ENCODE results near the gene HSF2BP. TPM values are rescaled to one million over a fixed set of nuclear protein-coding genes. Genes with fewer than 3 reads are reported as not detected.

The HSF2BP gene
- total RNA-seq, result 2.7 and 4.3 TPM in 2 replicates

DNA sequence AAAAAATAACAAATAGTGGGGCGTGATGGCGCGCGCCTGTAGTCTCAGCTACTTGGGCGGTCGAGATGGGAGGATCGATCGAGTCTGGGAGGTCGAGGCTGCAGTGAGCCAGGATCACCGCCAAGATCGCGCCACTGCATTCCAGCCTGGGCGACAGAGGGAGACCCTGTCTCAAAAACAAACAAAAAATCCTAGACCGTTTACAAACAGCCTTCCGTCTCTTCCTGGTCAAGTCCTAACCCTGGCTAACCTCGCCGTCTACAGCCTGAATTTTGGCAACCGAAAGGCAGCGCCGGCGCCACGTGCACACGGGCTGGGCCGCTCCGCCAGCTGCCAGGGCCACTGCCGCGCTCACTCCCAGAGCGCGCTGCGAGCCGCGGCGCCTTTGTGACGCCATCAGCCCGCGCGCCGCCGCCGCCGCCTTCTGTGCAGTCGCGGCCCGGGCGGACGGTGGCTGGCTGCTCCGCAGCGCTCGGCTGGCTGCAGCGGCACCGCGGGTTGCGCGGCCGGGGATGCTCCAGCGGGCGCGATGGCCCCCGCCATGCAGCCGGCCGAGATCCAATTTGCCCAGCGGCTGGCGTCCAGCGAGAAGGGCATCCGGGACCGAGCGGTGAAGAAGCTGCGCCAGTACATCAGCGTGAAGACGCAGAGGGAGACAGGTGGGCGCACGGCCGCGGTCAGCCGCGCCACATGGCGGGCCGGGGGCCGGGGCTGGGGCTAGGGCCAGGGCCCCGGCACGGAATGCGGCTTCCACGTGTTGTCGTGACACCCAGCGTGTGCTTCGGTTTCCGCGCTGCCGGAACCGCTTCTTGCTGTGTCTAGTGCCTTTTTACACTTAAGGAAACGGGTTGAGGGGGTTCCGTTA is at the start of gene HSF2BP, which contains the start of gene RRP1B:
HSF2BP (minus strand) TSS at position 353 of the 865 bp plus-strand sequence. CDS start 1,392 bp downstream, outside the sequence.
RRP1B (plus strand) TSS at position 425 of the 865 bp plus-strand sequence; CDS start at position 530, 105 bp downstream.

Other genes starting within 250 kb of the HSF2BP start
- gene SIK1, start 232.4 kb downstream of the HSF2BP start, total RNA-seq, result 0.53 TPM in 1 of 2 replicates, not detected in the other
- gene RRP1B, start 72 bp upstream of the HSF2BP start, total RNA-seq, result 20.9 and 23.9 TPM in 2 replicates
- 154 and 187 TPM in 2 replicates for gene PDXK, start 59.6 kb upstream of the HSF2BP start, total RNA-seq
- gene CSTB, start 116.8 kb upstream of the HSF2BP start, total RNA-seq, result 10.1 and 13.5 TPM in 2 replicates
- 20.8 and 24.3 TPM in 2 replicates for gene RRP1, start 130.1 kb upstream of the HSF2BP start, total RNA-seq
- gene AGPAT3, start 205.7 kb upstream of the HSF2BP start, total RNA-seq, result 49.8 and 57.7 TPM in 2 replicates